Measurements from ENCODE around the gene KCNAB1.

Gene KCNAB1

DNA sequence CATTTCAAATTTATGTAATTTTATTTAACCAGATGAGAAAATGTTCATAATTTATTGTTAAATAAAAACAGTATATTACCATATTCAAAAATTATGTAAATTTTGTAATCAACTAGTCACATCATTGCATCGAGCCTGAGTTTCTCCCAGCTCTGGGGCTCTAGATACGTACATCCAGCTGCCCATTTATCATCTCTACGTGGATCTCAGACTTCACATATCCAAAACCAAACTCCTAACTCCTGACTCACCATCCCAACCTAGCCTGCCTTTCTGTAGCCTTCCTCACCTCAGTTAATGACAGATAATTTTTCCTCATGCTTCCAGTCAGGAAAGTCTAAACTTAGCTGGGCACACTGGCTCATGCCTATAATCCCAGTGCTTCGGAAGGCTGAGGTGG is 239.7 kb downstream of the KCNAB1 start:
- TF ChIP-seq, protein P1, sequence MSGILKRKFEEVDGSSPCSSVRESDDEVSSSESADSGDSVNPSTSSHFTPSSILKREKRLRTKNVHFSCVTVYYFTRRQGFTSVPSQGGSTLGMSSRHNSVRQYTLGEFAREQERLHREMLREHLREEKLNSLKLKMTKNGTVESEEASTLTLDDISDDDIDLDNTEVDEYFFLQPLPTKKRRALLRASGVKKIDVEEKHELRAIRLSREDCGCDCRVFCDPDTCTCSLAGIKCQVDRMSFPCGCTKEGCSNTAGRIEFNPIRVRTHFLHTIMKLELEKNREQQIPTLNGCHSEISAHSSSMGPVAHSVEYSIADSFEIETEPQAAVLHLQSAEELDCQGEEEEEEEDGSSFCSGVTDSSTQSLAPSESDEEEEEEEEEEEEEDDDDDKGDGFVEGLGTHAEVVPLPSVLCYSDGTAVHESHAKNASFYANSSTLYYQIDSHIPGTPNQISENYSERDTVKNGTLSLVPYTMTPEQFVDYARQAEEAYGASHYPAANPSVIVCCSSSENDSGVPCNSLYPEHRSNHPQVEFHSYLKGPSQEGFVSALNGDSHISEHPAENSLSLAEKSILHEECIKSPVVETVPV (CRISPR knock-in tag; IDR thresholded peaks at IDR 0.05) = no peak
- TF ChIP-seq CSDC2 (CRISPR knock-in tag; IDR thresholded peaks at IDR 0.05) (no peak), SNAI2 (CRISPR knock-in tag; IDR thresholded peaks at IDR 0.05) (no peak), TCF4 (CRISPR knock-in tag; IDR thresholded peaks at IDR 0.05; ENCODE audit: borderline replicate concordance) (no peak), BACH2 (CRISPR knock-in tag; IDR thresholded peaks at IDR 0.05; ENCODE audit: borderline replicate concordance) (no peak), ARNTL (CRISPR knock-in tag; IDR thresholded peaks at IDR 0.05; ENCODE audit: borderline replicate concordance, low read depth) (no peak), ZNF70 (CRISPR knock-in tag; IDR thresholded peaks at IDR 0.05) (no peak), ZNF565 (CRISPR knock-in tag; conservative IDR thresholded peaks at IDR 0.05; ENCODE audit: low read depth) (no peak), OSR1 (CRISPR knock-in tag; IDR thresholded peaks at IDR 0.05) (no peak), ESRRG (CRISPR knock-in tag; IDR thresholded peaks at IDR 0.05) (no peak), RARB (CRISPR knock-in tag; IDR thresholded peaks at IDR 0.05) (no peak), ZFP30 (CRISPR knock-in tag; IDR thresholded peaks at IDR 0.05) (no peak), TSHZ2 (CRISPR knock-in tag; IDR thresholded peaks at IDR 0.05) (no peak)
- TF ChIP-seq, protein P2, sequence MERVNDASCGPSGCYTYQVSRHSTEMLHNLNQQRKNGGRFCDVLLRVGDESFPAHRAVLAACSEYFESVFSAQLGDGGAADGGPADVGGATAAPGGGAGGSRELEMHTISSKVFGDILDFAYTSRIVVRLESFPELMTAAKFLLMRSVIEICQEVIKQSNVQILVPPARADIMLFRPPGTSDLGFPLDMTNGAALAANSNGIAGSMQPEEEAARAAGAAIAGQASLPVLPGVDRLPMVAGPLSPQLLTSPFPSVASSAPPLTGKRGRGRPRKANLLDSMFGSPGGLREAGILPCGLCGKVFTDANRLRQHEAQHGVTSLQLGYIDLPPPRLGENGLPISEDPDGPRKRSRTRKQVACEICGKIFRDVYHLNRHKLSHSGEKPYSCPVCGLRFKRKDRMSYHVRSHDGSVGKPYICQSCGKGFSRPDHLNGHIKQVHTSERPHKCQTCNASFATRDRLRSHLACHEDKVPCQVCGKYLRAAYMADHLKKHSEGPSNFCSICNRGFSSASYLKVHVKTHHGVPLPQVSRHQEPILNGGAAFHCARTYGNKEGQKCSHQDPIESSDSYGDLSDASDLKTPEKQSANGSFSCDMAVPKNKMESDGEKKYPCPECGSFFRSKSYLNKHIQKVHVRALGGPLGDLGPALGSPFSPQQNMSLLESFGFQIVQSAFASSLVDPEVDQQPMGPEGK (CRISPR knock-in tag; IDR thresholded peaks at IDR 0.05; ENCODE audit: borderline replicate concordance) = no peak
- TF ChIP-seq, protein P3, sequence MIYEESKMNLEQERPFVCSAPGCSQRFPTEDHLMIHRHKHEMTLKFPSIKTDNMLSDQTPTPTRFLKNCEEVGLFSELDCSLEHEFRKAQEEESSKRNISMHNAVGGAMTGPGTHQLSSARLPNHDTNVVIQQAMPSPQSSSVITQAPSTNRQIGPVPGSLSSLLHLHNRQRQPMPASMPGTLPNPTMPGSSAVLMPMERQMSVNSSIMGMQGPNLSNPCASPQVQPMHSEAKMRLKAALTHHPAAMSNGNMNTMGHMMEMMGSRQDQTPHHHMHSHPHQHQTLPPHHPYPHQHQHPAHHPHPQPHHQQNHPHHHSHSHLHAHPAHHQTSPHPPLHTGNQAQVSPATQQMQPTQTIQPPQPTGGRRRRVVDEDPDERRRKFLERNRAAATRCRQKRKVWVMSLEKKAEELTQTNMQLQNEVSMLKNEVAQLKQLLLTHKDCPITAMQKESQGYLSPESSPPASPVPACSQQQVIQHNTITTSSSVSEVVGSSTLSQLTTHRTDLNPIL (CRISPR knock-in tag; IDR thresholded peaks at IDR 0.05; ENCODE audit: low read depth) = no peak
- no peak for ATAC-seq

DNA sequence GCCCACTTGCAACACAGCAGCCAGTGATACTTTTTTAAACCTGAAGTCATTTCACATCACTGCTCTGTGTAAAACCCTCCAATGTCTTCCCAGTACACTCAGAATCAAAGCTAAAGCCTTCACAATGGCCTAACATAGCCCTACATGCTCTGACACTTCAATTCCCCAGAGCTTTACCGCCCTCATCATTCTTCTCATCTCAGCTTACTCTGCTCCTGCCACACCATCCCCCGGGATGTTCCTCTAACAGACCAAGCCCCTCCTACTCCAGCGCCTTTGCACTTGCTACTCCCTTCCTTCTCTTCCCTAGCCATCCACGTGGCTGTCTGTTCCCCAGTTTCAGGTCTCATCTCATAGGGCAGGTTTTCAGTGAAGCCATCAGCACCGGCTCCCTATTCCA is 240.6 kb downstream of the KCNAB1 start:
- TF ChIP-seq CSDC2 (CRISPR knock-in tag; IDR thresholded peaks at IDR 0.05) (no peak), ZC3H10 (CRISPR knock-in tag; IDR thresholded peaks at IDR 0.05) (no peak), ZNF70 (CRISPR knock-in tag; IDR thresholded peaks at IDR 0.05) (no peak), ZNF565 (CRISPR knock-in tag; conservative IDR thresholded peaks at IDR 0.05; ENCODE audit: low read depth) (no peak), RARB (CRISPR knock-in tag; IDR thresholded peaks at IDR 0.05) (no peak), ISL1 (CRISPR knock-in tag; IDR thresholded peaks at IDR 0.05) (no peak), GLIS3 (CRISPR knock-in tag; IDR thresholded peaks at IDR 0.05) (no peak)
- TF ChIP-seq, protein P1 (CRISPR knock-in tag; IDR thresholded peaks at IDR 0.05) = no peak
- ATAC-seq = no peak

DNA sequence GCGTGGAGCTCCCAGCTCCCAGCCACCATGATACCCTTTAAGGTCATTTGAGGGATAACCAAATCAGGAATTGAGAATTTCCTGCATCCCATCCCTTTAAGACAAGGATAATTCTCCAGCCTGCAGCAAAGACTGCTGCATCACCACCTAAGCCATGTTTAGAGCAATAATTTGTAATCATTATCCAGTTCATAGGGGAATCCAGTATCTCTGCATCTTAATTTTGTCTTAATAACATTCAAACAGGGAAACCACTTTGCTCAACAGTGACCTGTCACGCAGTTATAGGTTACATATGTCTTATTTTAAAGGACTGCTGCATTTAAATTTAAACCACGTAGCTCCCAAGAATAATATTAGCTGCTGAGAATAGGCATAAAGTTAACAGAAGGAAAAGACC is 246.2 kb downstream of the KCNAB1 start:
- no peak for ATAC-seq
- TF ChIP-seq ZNF8 (CRISPR knock-in tag; IDR thresholded peaks at IDR 0.05) (no peak), RARB (CRISPR knock-in tag; IDR thresholded peaks at IDR 0.05) (no peak), ESRRG (CRISPR knock-in tag; IDR thresholded peaks at IDR 0.05) (no peak)
- TF ChIP-seq, protein P1 (CRISPR knock-in tag; IDR thresholded peaks at IDR 0.05) = no peak
